ENCODE measurements around the gene DUS1L.

Gene DUS1L

DNA sequence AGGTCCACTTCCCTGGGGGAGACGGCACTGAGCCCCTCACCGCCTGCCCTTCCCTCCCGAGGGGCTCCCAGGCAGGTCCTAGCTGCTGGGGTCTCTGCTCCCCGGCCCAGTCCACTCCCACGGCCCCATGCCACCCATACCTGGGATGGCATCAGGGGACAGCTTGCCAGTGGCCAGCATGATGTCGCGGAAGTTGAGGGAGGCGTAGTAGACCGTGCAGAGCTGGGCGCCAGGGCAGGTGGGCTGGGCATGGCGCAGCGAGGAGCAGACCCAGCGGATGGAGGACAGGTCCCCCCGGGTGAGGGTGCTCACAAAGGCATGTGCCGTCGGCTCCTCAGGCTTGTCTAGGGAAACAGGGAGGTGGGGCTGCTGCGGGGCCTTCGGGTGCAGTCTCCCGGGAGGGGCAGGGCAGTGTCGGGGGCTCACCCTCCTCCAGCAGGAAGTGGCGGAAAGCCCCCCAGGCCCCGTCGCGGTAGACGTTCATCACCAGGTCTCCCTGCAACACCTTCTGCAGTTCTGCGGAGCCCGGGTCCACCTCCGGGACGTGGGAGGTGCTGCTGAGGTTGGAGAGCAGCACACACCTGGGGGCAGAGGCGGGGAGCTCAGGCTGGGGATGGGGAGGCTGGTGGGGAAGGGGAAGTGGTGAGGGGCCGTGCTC, 18.9 kb upstream of the DUS1L start:
- H3K4ac ChIP-seq (ENCODE audit: low read depth, low read length) = no peak overlapping the region
- no peak overlapping the region for H4K91ac ChIP-seq (ENCODE audit: low read depth, low read length)
- DNase-seq = no peak
- H2BK120ac ChIP-seq (ENCODE audit: insufficient read depth, low read length, poor library complexity) = no peak overlapping the region
- WGBS (ENCODE audit: extremely low coverage, insufficient coverage, insufficient read length) = no CpG with 5 or more reads among the region's 31 CpGs
- peaks cover 99% of the 10 kb centered on the region in 2 experiments for H3K36me3 ChIP-seq (ENCODE audit: control insufficient read depth in 1 of 2, insufficient read depth in 2 of 2, low read length in 2 of 2)
- no peak overlapping the region for H3K23ac ChIP-seq (ENCODE audit: low read length)
- H3K27me3 ChIP-seq (ENCODE audit: insufficient read depth, low read length) = no peaks in the 10 kb centered on the region
- no peak overlapping the region for H4K12ac ChIP-seq (ENCODE audit: low read depth, low read length)
- H3K27ac ChIP-seq (ENCODE audit: low read depth, low read length) = no peak overlapping the region
- H3K79me1 ChIP-seq (ENCODE audit: low read length) = no peaks in the 10 kb centered on the region
- no peak overlapping the region for H3K14ac ChIP-seq (ENCODE audit: low read length)
- no peaks in the 10 kb centered on the region for H3K79me2 ChIP-seq (ENCODE audit: control insufficient read depth, insufficient read depth, low read length, poor library complexity)
- peaks cover 8% of the 10 kb centered on the region for H3K9me3 ChIP-seq (ENCODE audit: insufficient read depth, low read depth, low read length)
- no peak overlapping the region for H3K9ac ChIP-seq (ENCODE audit: low read length)
- no peak overlapping the region for H3K18ac ChIP-seq (ENCODE audit: low read length)
- H2BK5ac ChIP-seq (ENCODE audit: low read depth, low read length, poor library complexity) = no peak overlapping the region
- no peak overlapping the region for H3K4me2 ChIP-seq (ENCODE audit: low read length)
- H3K4me1 ChIP-seq (ENCODE audit: control insufficient read depth in 1 of 2, insufficient read depth in 2 of 2, low read length in 2 of 2) = no peaks in the 10 kb centered on the region
- H2BK12ac ChIP-seq (ENCODE audit: low read length) = no peak overlapping the region
- H2AK5ac ChIP-seq (ENCODE audit: low read length) = no peak overlapping the region
- H4K8ac ChIP-seq (ENCODE audit: low read depth, low read length) = no peak overlapping the region
- no peak overlapping the region for H3K4me3 ChIP-seq (ENCODE audit: low read depth, low read length)
- no peak overlapping the region for H2AFZ ChIP-seq (ENCODE audit: insufficient read depth, low read length, poor library complexity)

GRCh38 chr17:82083533-82084359, 18.1 kb upstream of the DUS1L start:
- Histone ChIP-seq H3K14ac (ENCODE audit: low read length) (no peak overlapping the region), H2BK120ac (ENCODE audit: insufficient read depth, low read length, poor library complexity) (no peak overlapping the region), H3K79me2 (ENCODE audit: control insufficient read depth, insufficient read depth, low read length, poor library complexity) (no peaks in the 10 kb centered on the region), H2BK12ac (ENCODE audit: low read length) (no peak overlapping the region), H3K36me3 (ENCODE audit: control insufficient read depth in 1 of 2, insufficient read depth in 2 of 2, low read length in 2 of 2) (peaks cover 98 to 99% of the 10 kb centered on the region in 2 experiments), H3K27ac (ENCODE audit: low read depth, low read length) (no peak overlapping the region), H2BK5ac (ENCODE audit: low read depth, low read length, poor library complexity) (no peak overlapping the region), H2AFZ (ENCODE audit: insufficient read depth, low read length, poor library complexity) (no peak overlapping the region), H3K79me1 (ENCODE audit: low read length) (no peaks in the 10 kb centered on the region), H4K91ac (ENCODE audit: low read depth, low read length) (no peak overlapping the region), H3K9me3 (ENCODE audit: insufficient read depth, low read depth, low read length) (peaks cover 10% of the 10 kb centered on the region), H4K8ac (ENCODE audit: low read depth, low read length) (no peak overlapping the region), H3K18ac (ENCODE audit: low read length) (no peak overlapping the region), H3K4me3 (ENCODE audit: low read depth, low read length) (no peak overlapping the region), H3K9ac (ENCODE audit: low read length) (no peak overlapping the region), H3K27me3 (ENCODE audit: insufficient read depth, low read length) (no peaks in the 10 kb centered on the region), H2AK5ac (ENCODE audit: low read length) (no peak overlapping the region), H3K4ac (ENCODE audit: low read depth, low read length) (no peak overlapping the region), H3K23ac (ENCODE audit: low read length) (no peak overlapping the region), H4K12ac (ENCODE audit: low read depth, low read length) (no peak overlapping the region), H3K4me2 (ENCODE audit: low read length) (no peak overlapping the region), H3K4me1 (ENCODE audit: control insufficient read depth in 1 of 2, insufficient read depth in 2 of 2, low read length in 2 of 2) (no peaks in the 10 kb centered on the region)
- DNase-seq = no peak
- WGBS (ENCODE audit: extremely low coverage, insufficient coverage, insufficient read length) = no CpG with 5 or more reads among the region's 55 CpGs

GRCh38 chr17:82083009-82083408, 17.4 kb upstream of the DUS1L start:
- Histone ChIP-seq H3K4me1 (ENCODE audit: control insufficient read depth in 1 of 2, insufficient read depth in 2 of 2, low read length in 2 of 2) (no peaks in the 10 kb centered on the region), H3K14ac (ENCODE audit: low read length) (no peak overlapping the region), H3K27ac (ENCODE audit: low read depth, low read length) (no peak overlapping the region), H3K18ac (ENCODE audit: low read length) (no peak overlapping the region), H2AFZ (ENCODE audit: insufficient read depth, low read length, poor library complexity) (no peak overlapping the region), H2BK120ac (ENCODE audit: insufficient read depth, low read length, poor library complexity) (no peak overlapping the region), H4K91ac (ENCODE audit: low read depth, low read length) (no peak overlapping the region), H2AK5ac (ENCODE audit: low read length) (no peak overlapping the region), H3K4me3 (ENCODE audit: low read depth, low read length) (no peak overlapping the region), H2BK5ac (ENCODE audit: low read depth, low read length, poor library complexity) (no peak overlapping the region), H3K79me1 (ENCODE audit: low read length) (no peaks in the 10 kb centered on the region), H3K79me2 (ENCODE audit: control insufficient read depth, insufficient read depth, low read length, poor library complexity) (no peaks in the 10 kb centered on the region), H4K8ac (ENCODE audit: low read depth, low read length) (no peak overlapping the region), H3K27me3 (ENCODE audit: insufficient read depth, low read length) (no peaks in the 10 kb centered on the region), H4K12ac (ENCODE audit: low read depth, low read length) (no peak overlapping the region), H3K23ac (ENCODE audit: low read length) (no peak overlapping the region), H3K4ac (ENCODE audit: low read depth, low read length) (no peak overlapping the region), H3K4me2 (ENCODE audit: low read length) (no peak overlapping the region), H3K9ac (ENCODE audit: low read length) (no peak overlapping the region), H3K36me3 (ENCODE audit: control insufficient read depth in 1 of 2, insufficient read depth in 2 of 2, low read length in 2 of 2) (peaks cover 98 to 99% of the 10 kb centered on the region in 2 experiments), H3K9me3 (ENCODE audit: insufficient read depth, low read depth, low read length) (peaks cover 10% of the 10 kb centered on the region), H2BK12ac (ENCODE audit: low read length) (no peak overlapping the region)
- no peak for DNase-seq
- no CpG with 5 or more reads among the region's 24 CpGs for WGBS (ENCODE audit: extremely low coverage, insufficient coverage, insufficient read length)

- Histone ChIP-seq H2AK5ac (ENCODE audit: low read length) (no peak overlapping the region), H3K4me3 (ENCODE audit: low read depth, low read length) (no peak overlapping the region), H3K14ac (ENCODE audit: low read length) (no peak overlapping the region), H2AFZ (ENCODE audit: insufficient read depth, low read length, poor library complexity) (no peak overlapping the region), H3K4me2 (ENCODE audit: low read length) (no peak overlapping the region), H3K9me3 (ENCODE audit: insufficient read depth, low read depth, low read length) (peaks cover 9% of the 10 kb centered on the region), H3K9ac (ENCODE audit: low read length) (no peak overlapping the region), H3K27ac (ENCODE audit: low read depth, low read length) (no peak overlapping the region), H3K79me1 (ENCODE audit: low read length) (no peaks in the 10 kb centered on the region), H3K23ac (ENCODE audit: low read length) (no peak overlapping the region), H3K4me1 (ENCODE audit: control insufficient read depth in 1 of 2, insufficient read depth in 2 of 2, low read length in 2 of 2) (no peaks in the 10 kb centered on the region), H4K8ac (ENCODE audit: low read depth, low read length) (no peak overlapping the region), H2BK5ac (ENCODE audit: low read depth, low read length, poor library complexity) (no peak overlapping the region), H4K12ac (ENCODE audit: low read depth, low read length) (no peak overlapping the region), H3K79me2 (ENCODE audit: control insufficient read depth, insufficient read depth, low read length, poor library complexity) (no peaks in the 10 kb centered on the region), H3K4ac (ENCODE audit: low read depth, low read length) (no peak overlapping the region), H3K27me3 (ENCODE audit: insufficient read depth, low read length) (no peaks in the 10 kb centered on the region), H2BK12ac (ENCODE audit: low read length) (no peak overlapping the region), H4K91ac (ENCODE audit: low read depth, low read length) (no peak overlapping the region), H2BK120ac (ENCODE audit: insufficient read depth, low read length, poor library complexity) (no peak overlapping the region), H3K36me3 (ENCODE audit: control insufficient read depth in 1 of 2, insufficient read depth in 2 of 2, low read length in 2 of 2) (peaks cover 98 to 99% of the 10 kb centered on the region in 2 experiments), H3K18ac (ENCODE audit: low read length) (no peak overlapping the region)
- no CpG with 5 or more reads among the region's 19 CpGs for WGBS (ENCODE audit: extremely low coverage, insufficient coverage, insufficient read length)
- DNase-seq = no peak
These were observed 16.9 kb upstream of the DUS1L start for GRCh38 chr17:82082456-82082855.
